HEK293 (cell line): ENCODE results near the gene MGAT4C.

Source experiments
- KLF8 ChIP-seq: fragments of 450-650 bp; formaldehyde crosslinking; IDR thresholded peaks from 2 replicates; pipeline ENCODE4 v1.5.1; 2016; ENCODE audit warnings: missing biosample characterization, missing genetic modification characterization
- ZNF138 ChIP-seq: fragments of 450-650 bp; formaldehyde crosslinking; IDR thresholded peaks from 2 replicates; pipeline ENCODE4 v1.5.1; 2016; ENCODE audit warnings: missing biosample characterization, missing genetic modification characterization, borderline replicate concordance
- TF ChIP-seq, protein P1 (sequence below): sonication (generic); formaldehyde crosslinking; IDR thresholded peaks from 2 replicates; pipeline ENCODE4 v1.8.1; 2022; ENCODE audit warnings: mild to moderate bottlenecking, moderate library complexity, missing genetic modification reagents
- TF ChIP-seq, protein P2 (sequence below): fragments of 450-650 bp; formaldehyde crosslinking; IDR thresholded peaks from 2 replicates; pipeline ENCODE4 v1.5.1; 2016; ENCODE audit warnings: missing biosample characterization, missing genetic modification characterization

DNA sequence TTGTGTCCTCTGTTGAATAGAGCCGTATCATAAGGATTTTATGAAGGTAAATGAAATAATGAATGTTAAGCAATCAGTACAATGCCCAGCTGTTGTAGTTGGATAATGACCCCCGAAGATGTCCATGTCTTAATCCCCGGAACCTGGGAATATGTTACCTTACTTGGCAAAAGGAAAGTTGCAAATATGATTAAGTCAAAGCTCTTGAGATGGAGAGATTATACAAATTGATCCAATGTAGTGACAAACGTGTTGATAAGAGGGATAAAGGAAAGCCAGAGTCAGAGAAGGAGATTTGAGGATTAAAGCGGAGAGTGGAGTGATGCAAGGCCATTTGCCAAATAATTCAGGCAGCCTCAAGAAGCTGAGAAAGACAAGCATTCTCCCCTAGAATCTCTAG, 19.2 kb upstream of the MGAT4C start:
- TF ChIP-seq ZNF138 (tag by site-specific recombination), result no peak
- TF ChIP-seq KLF8 (tag by site-specific recombination), result no peak
- TF ChIP-seq, protein P1, sequence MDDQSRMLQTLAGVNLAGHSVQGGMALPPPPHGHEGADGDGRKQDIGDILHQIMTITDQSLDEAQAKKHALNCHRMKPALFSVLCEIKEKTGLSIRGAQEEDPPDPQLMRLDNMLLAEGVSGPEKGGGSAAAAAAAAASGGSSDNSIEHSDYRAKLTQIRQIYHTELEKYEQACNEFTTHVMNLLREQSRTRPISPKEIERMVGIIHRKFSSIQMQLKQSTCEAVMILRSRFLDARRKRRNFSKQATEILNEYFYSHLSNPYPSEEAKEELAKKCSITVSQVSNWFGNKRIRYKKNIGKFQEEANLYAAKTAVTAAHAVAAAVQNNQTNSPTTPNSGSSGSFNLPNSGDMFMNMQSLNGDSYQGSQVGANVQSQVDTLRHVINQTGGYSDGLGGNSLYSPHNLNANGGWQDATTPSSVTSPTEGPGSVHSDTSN (CRISPR knock-in tag), result no peak
- TF ChIP-seq, protein P2, sequence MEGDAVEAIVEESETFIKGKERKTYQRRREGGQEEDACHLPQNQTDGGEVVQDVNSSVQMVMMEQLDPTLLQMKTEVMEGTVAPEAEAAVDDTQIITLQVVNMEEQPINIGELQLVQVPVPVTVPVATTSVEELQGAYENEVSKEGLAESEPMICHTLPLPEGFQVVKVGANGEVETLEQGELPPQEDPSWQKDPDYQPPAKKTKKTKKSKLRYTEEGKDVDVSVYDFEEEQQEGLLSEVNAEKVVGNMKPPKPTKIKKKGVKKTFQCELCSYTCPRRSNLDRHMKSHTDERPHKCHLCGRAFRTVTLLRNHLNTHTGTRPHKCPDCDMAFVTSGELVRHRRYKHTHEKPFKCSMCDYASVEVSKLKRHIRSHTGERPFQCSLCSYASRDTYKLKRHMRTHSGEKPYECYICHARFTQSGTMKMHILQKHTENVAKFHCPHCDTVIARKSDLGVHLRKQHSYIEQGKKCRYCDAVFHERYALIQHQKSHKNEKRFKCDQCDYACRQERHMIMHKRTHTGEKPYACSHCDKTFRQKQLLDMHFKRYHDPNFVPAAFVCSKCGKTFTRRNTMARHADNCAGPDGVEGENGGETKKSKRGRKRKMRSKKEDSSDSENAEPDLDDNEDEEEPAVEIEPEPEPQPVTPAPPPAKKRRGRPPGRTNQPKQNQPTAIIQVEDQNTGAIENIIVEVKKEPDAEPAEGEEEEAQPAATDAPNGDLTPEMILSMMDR (tag by site-specific recombination), result no peak
